Glutamatergic neuron (in vitro differentiated cells): ENCODE measurements around the gene CABLES2. TPM values are rescaled to one million over a fixed set of nuclear protein-coding genes. Genes with fewer than 3 reads are reported as not detected.

Experiments used
- DNase-seq: peaks from one replicate; pipeline ENCODE4 v3.0.0; 2022
- H3K27ac Mint-ChIP-seq: one replicate; pipeline ENCODE4 v1.8.0; 2020; ENCODE audit warnings: mild to moderate bottlenecking, mixed read lengths, inconsistent platforms; ENCODE audit not compliant: unreplicated experiment
- H3K27me3 Mint-ChIP-seq: one replicate; pipeline ENCODE4 v1.8.0; 2020; ENCODE audit warnings: mild to moderate bottlenecking, moderate library complexity, mixed read lengths, inconsistent platforms; ENCODE audit not compliant: unreplicated experiment
- H3K36me3 Mint-ChIP-seq: one replicate; pipeline ENCODE4 v1.8.0; 2020; ENCODE audit warnings: mild to moderate bottlenecking, mixed read lengths, inconsistent platforms; ENCODE audit not compliant: unreplicated experiment
- H3K4me1 Mint-ChIP-seq: one replicate; pipeline ENCODE4 v1.8.0; 2020; ENCODE audit warnings: mild to moderate bottlenecking, low read depth, mixed read lengths, inconsistent platforms; ENCODE audit not compliant: unreplicated experiment
- H3K4me3 Mint-ChIP-seq: one replicate; pipeline ENCODE4 v1.8.0; 2020; ENCODE audit warnings: mild to moderate bottlenecking, mixed read lengths, inconsistent platforms; ENCODE audit not compliant: unreplicated experiment
- H3K9me3 Mint-ChIP-seq: one replicate; pipeline ENCODE4 v1.8.0; 2020; ENCODE audit warnings: mild to moderate bottlenecking, moderate library complexity, mixed read lengths, inconsistent platforms; ENCODE audit not compliant: unreplicated experiment
- CTCF ChIP-seq: fragments of 200-600 bp; sonication (generic); IDR thresholded peaks from one replicate; pipeline ENCODE4 v1.5.0; 2021; ENCODE audit not compliant: partially characterized antibody, unreplicated experiment
- total RNA-seq: library from RNA; stranded (reverse); fragmentation: NEBNext Ultra II Directional; extraction: Animal tissue kit (Norgen Biotek cat#: 25700); gene quantifications from one replicate; pipeline ENCODE4 v1.2.1, GENCODE V29; 2021; ENCODE audit not compliant: unreplicated experiment

Gene CABLES2
- total RNA-seq, 1 donor from 2014 or later: 25.3 TPM

GRCh38 chr20:62404112-62404665 is 2.9 kb downstream of the CABLES2 start:
- DNase-seq: no peak
- Mint-ChIP-seq H3K4me1 (peaks cover 24% of the 10 kb centered on the region), H3K4me3 (peak overlapping the region; percentile 20), H3K27ac (no peak overlapping the region), H3K36me3 (no peaks in the 10 kb centered on the region), H3K27me3 (peaks cover 5% of the 10 kb centered on the region), H3K9me3 (no peaks in the 10 kb centered on the region)
- no peak for TF ChIP-seq CTCF

GRCh38 chr20:62403331-62403730 is 3.8 kb downstream of the CABLES2 start:
- peaks cover 5% of the 10 kb centered on the region for H3K27me3 Mint-ChIP-seq
- peak overlapping the region; percentile 18 for H3K4me3 Mint-ChIP-seq
- peaks cover 24% of the 10 kb centered on the region for H3K4me1 Mint-ChIP-seq
- H3K27ac Mint-ChIP-seq: peak overlapping the region; percentile 18
- no peak for TF ChIP-seq CTCF
- H3K36me3 Mint-ChIP-seq: no peaks in the 10 kb centered on the region
- DNase-seq: no peak
- no peaks in the 10 kb centered on the region for H3K9me3 Mint-ChIP-seq

GRCh38 chr20:62402456-62403150 is 4.5 kb downstream of the CABLES2 start:
- DNase-seq: no peak
- no peaks in the 10 kb centered on the region for H3K9me3 Mint-ChIP-seq
- H3K27me3 Mint-ChIP-seq: peaks cover 5% of the 10 kb centered on the region
- peaks cover 24% of the 10 kb centered on the region for H3K4me1 Mint-ChIP-seq
- H3K36me3 Mint-ChIP-seq: no peaks in the 10 kb centered on the region
- no peak for TF ChIP-seq CTCF
- peak overlapping the region; percentile 18 for H3K27ac Mint-ChIP-seq
- H3K4me3 Mint-ChIP-seq: no peak overlapping the region

GRCh38 chr20:62401331-62401779 is 5.7 kb downstream of the CABLES2 start:
- H3K4me1 Mint-ChIP-seq: peaks cover 24% of the 10 kb centered on the region
- no peak for DNase-seq
- no peaks in the 10 kb centered on the region for H3K36me3 Mint-ChIP-seq
- H3K27ac Mint-ChIP-seq: peak overlapping the region; percentile 28
- peak; percentile 33 for TF ChIP-seq CTCF
- H3K27me3 Mint-ChIP-seq: peaks cover 8% of the 10 kb centered on the region
- no peaks in the 10 kb centered on the region for H3K9me3 Mint-ChIP-seq
- peak overlapping the region; percentile 8 for H3K4me3 Mint-ChIP-seq

- no peak for TF ChIP-seq CTCF
- H3K36me3 Mint-ChIP-seq: no peaks in the 10 kb centered on the region
- H3K27me3 Mint-ChIP-seq: peaks cover 9% of the 10 kb centered on the region
- H3K4me1 Mint-ChIP-seq: peaks cover 24% of the 10 kb centered on the region
- DNase-seq: no peak
- H3K9me3 Mint-ChIP-seq: peaks cover 2% of the 10 kb centered on the region
- H3K4me3 Mint-ChIP-seq: peak overlapping the region; percentile 8
- H3K27ac Mint-ChIP-seq: no peak overlapping the region
Measured at GRCh38 chr20:62400541-62400940, 6.5 kb downstream of the CABLES2 start.
